Measurements from ENCODE around the gene FRMPD1. TPM values are rescaled to one million over a fixed set of nuclear protein-coding genes. Genes with fewer than 3 reads are reported as not detected.

Gene FRMPD1
- total and polyA plus RNA-seq, 4 donors, result 0.06 to 0.25 (median 0.06) TPM; not detected in 1

DNA sequence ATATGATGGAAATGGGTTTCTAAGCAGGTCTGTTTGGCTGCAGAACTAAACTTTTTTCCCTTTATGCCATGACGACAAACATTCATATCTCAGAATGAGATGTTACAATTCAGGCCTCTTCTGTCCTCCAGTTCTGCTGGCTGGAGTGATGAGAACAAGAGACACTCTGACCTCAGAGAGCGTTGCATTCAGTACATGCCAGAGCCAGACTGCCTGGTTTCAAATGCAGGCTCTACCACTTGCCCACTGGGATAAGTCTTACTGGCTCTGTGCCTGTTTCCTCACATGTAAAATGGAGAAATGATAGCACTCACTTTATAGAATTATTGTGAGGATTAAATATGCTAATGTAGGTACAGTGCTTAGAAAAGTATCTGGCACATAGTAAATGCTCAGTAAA, 33.6 kb upstream of the FRMPD1 start:
- ATAC-seq (ENCODE audit: insufficient read depth, low FRiP score) (no peak), DNase-seq (no peak)
- no peak overlapping the region for H3K27ac ChIP-seq (ENCODE audit: low read depth in 1 of 2, low read length in 1 of 2)
- peaks cover 0 to 12% (median 0%) of the 10 kb centered on the region in 3 donors for H3K27me3 ChIP-seq (ENCODE audit: control insufficient read depth in 3 of 3, insufficient read depth in 3 of 3, low read length in 2 of 3)
- no peak overlapping the region for H3K9ac ChIP-seq (ENCODE audit: insufficient read depth in 1 of 2, low read length in 2 of 2)
- no peak overlapping the region for H3K4me3 ChIP-seq
- WGBS, 2 donors, result 90 to 95% methylated on average over 2 of the region's 2 CpGs
- TF ChIP-seq CTCF (IDR thresholded peaks at IDR 0.05; ENCODE audit: control extremely low read depth, extremely low read depth), result no peak
- H3K4me1 ChIP-seq (ENCODE audit: control insufficient read depth in 5 of 5, insufficient read depth in 5 of 5, low read length in 5 of 5), result peaks cover 0 to 2% (median 0%) of the 10 kb centered on the region in 5 donors
- H3K9me3 ChIP-seq (ENCODE audit: control insufficient read depth in 4 of 4, insufficient read depth in 3 of 4, low read length in 3 of 4), result no peaks in the 10 kb centered on the region
- H3K36me3 ChIP-seq (ENCODE audit: control insufficient read depth in 4 of 4, insufficient read depth in 4 of 4, low read length in 4 of 4), result no peaks in the 10 kb centered on the region

DNA sequence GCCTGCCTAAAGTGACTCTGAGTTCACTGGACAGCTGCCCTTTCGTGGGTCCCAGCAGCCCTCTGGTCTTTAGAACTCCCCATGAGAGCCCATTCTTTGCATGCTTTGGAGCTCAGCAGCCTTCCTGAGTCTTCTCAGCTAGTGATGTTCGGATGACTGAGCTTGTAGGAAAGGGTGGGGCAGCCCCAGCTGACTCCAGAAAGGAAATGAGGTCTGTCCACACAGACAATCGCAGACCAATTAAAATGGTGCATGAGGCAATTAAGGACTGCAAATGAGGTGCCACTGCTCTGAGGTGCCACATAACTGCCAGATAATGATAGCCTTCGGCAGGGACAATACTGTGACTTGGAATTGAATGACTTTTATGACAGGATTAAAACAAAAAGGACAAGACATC, 32.9 kb upstream of the FRMPD1 start:
- Histone ChIP-seq H3K27ac (ENCODE audit: low read depth in 1 of 2, low read length in 1 of 2) (no peak overlapping the region), H3K9me3 (ENCODE audit: control insufficient read depth in 4 of 4, insufficient read depth in 3 of 4, low read length in 3 of 4) (no peaks in the 10 kb centered on the region), H3K4me1 (ENCODE audit: control insufficient read depth in 5 of 5, insufficient read depth in 5 of 5, low read length in 5 of 5) (peaks cover 0 to 2% (median 0%) of the 10 kb centered on the region in 5 donors), H3K4me3 (no peak overlapping the region), H3K36me3 (ENCODE audit: control insufficient read depth in 4 of 4, insufficient read depth in 4 of 4, low read length in 4 of 4) (no peaks in the 10 kb centered on the region), H3K9ac (ENCODE audit: insufficient read depth in 1 of 2, low read length in 2 of 2) (no peak overlapping the region), H3K27me3 (ENCODE audit: control insufficient read depth in 3 of 3, insufficient read depth in 3 of 3, low read length in 2 of 3) (peaks cover 0 to 12% (median 0%) of the 10 kb centered on the region in 3 donors)
- no peak for TF ChIP-seq CTCF (IDR thresholded peaks at IDR 0.05; ENCODE audit: control extremely low read depth, extremely low read depth)
- DNase-seq (no peak), ATAC-seq (ENCODE audit: insufficient read depth, low FRiP score) (no peak)
- 46 to 64% methylated on average over 4 of the region's 4 CpGs for WGBS, 2 donors

GRCh38 chr9:37618817-37619216, 31.9 kb upstream of the FRMPD1 start:
- WGBS, 2 donors, result 87 to 95% methylated on average over 4 of the region's 4 CpGs
- Histone ChIP-seq H3K9me3 (ENCODE audit: control insufficient read depth in 4 of 4, insufficient read depth in 3 of 4, low read length in 3 of 4) (no peaks in the 10 kb centered on the region), H3K27me3 (ENCODE audit: control insufficient read depth in 3 of 3, insufficient read depth in 3 of 3, low read length in 2 of 3) (peaks cover 0 to 12% (median 0%) of the 10 kb centered on the region in 3 donors), H3K9ac (ENCODE audit: insufficient read depth in 1 of 2, low read length in 2 of 2) (no peak overlapping the region), H3K4me3 (no peak overlapping the region), H3K4me1 (ENCODE audit: control insufficient read depth in 5 of 5, insufficient read depth in 5 of 5, low read length in 5 of 5) (peaks cover 0 to 2% (median 0%) of the 10 kb centered on the region in 5 donors), H3K27ac (ENCODE audit: low read depth in 1 of 2, low read length in 1 of 2) (no peak overlapping the region), H3K36me3 (ENCODE audit: control insufficient read depth in 4 of 4, insufficient read depth in 4 of 4, low read length in 4 of 4) (no peaks in the 10 kb centered on the region)
- DNase-seq (no peak), ATAC-seq (ENCODE audit: insufficient read depth, low FRiP score) (no peak)
- no peak for TF ChIP-seq CTCF (IDR thresholded peaks at IDR 0.05; ENCODE audit: control extremely low read depth, extremely low read depth)

GRCh38 chr9:37619806-37620205, 30.9 kb upstream of the FRMPD1 start:
- Histone ChIP-seq H3K9ac (ENCODE audit: insufficient read depth in 1 of 2, low read length in 2 of 2) (no peak overlapping the region), H3K27me3 (ENCODE audit: control insufficient read depth in 3 of 3, insufficient read depth in 3 of 3, low read length in 2 of 3) (peaks cover 0 to 4% (median 4%) of the 10 kb centered on the region in 3 donors), H3K36me3 (ENCODE audit: control insufficient read depth in 4 of 4, insufficient read depth in 4 of 4, low read length in 4 of 4) (no peaks in the 10 kb centered on the region), H3K9me3 (ENCODE audit: control insufficient read depth in 4 of 4, insufficient read depth in 3 of 4, low read length in 3 of 4) (no peaks in the 10 kb centered on the region), H3K27ac (ENCODE audit: low read depth in 1 of 2, low read length in 1 of 2) (no peak overlapping the region), H3K4me1 (ENCODE audit: control insufficient read depth in 5 of 5, insufficient read depth in 5 of 5, low read length in 5 of 5) (peaks cover 0 to 2% (median 0%) of the 10 kb centered on the region in 5 donors), H3K4me3 (no peak overlapping the region)
- no peak for DNase-seq
- whole genome bisulfite sequencing, 2 donors, result 82 to 93% methylated on average over 3 of the region's 3 CpGs
- TF ChIP-seq CTCF (IDR thresholded peaks at IDR 0.05; ENCODE audit: control extremely low read depth, extremely low read depth), result no peak
- no peak for ATAC-seq (ENCODE audit: insufficient read depth, low FRiP score)
